SH-SY5Y (cell line): ENCODE data around the gene BPI.

Experiments used
- GATA2 ChIP-seq: IDR thresholded peaks from 2 replicates; pipeline ENCODE4 v1.6.1; 2011; ENCODE audit warnings: mild to moderate bottlenecking, low read depth, low read length
- GATA3 ChIP-seq: IDR thresholded peaks from 2 replicates; pipeline ENCODE4 v1.6.1; 2011; ENCODE audit warnings: low read depth, mild to moderate bottlenecking, low read length, moderate library complexity

GRCh38 chr20:38298768-38299288 is 5.1 kb upstream of the BPI start:
- TF ChIP-seq GATA2 (no peak), GATA3 (no peak)
